SU-DHL-6 (cell line): ENCODE measurements around the gene KIF3B.

Source experiments
- H2AFZ ChIP-seq: fragments of 200-600 bp; sonication (generic); 2 replicates; pipeline ENCODE4 v1.6.1; 2014; ENCODE audit warnings: low read depth, mild to moderate bottlenecking, moderate library complexity, mixed read lengths, antibody characterized with exemption, low read length; ENCODE audit not compliant: severe bottlenecking
- H3F3A ChIP-seq: fragments of 200-600 bp; shearing (Covaris generic); 2 replicates; pipeline ENCODE4 v1.6.0; 2016; ENCODE audit warnings: antibody characterized with exemption, mild to moderate bottlenecking; ENCODE audit not compliant: insufficient read depth
- H3K27ac ChIP-seq: fragments of 200-600 bp; sonication (generic); 2 replicates; pipeline ENCODE4 v1.5.1; 2016; ENCODE audit warnings: low read depth, mild to moderate bottlenecking, low read length, moderate library complexity, mixed read lengths
- H3K27me3 ChIP-seq: fragments of 200-600 bp; sonication (generic), shearing (Covaris generic); 2 replicates; pipeline ENCODE4 v1.6.0; 2014; ENCODE audit warnings: mild to moderate bottlenecking, low read length
- H3K36me3 ChIP-seq: fragments of 200-600 bp; sonication (generic); 2 replicates; pipeline ENCODE4 v1.6.1; 2014; ENCODE audit warnings: mild to moderate bottlenecking, low read length, mixed read lengths
- H3K4me2 ChIP-seq: fragments of 300-600, 200-600 bp; shearing (Covaris generic), sonication (generic); 2 replicates; pipeline ENCODE4 v1.6.0; 2014; ENCODE audit warnings: low read length, low read depth, mild to moderate bottlenecking; ENCODE audit not compliant: poor library complexity, severe bottlenecking
- H3K4me3 ChIP-seq: fragments of 200-600 bp; sonication (generic); 2 replicates; pipeline ENCODE4 v1.5.1; 2014; ENCODE audit warnings: antibody characterized with exemption, low read length, mild to moderate bottlenecking, mixed read lengths; ENCODE audit not compliant: insufficient read depth, poor library complexity, severe bottlenecking
- H3K79me2 ChIP-seq: fragments of 200-600 bp; sonication (generic); 2 replicates; pipeline ENCODE4 v1.6.1; 2014; ENCODE audit warnings: mild to moderate bottlenecking, low read length, moderate library complexity; ENCODE audit not compliant: insufficient read depth
- H3K9ac ChIP-seq: fragments of 200-600 bp; sonication (generic); 2 replicates; pipeline ENCODE4 v1.7.0; 2014; ENCODE audit warnings: mild to moderate bottlenecking, low read length
- H3K9me2 ChIP-seq: fragments of 200-600 bp; sonication (generic); replicated peaks from 2 replicates; pipeline ENCODE4 v1.6.1; 2014; ENCODE audit warnings: low read length; ENCODE audit not compliant: insufficient read depth
- H3K9me3 ChIP-seq: fragments of 200-600 bp; sonication (generic); 2 replicates; pipeline ENCODE4 v1.6.1; 2014; ENCODE audit warnings: low read length, mixed read lengths; ENCODE audit not compliant: insufficient read depth
- H4K20me1 ChIP-seq: fragments of 200-600 bp; sonication (generic); 2 replicates; pipeline ENCODE4 v1.6.1; 2014; ENCODE audit warnings: low read depth, mild to moderate bottlenecking, antibody characterized with exemption, low read length, moderate library complexity, mixed read lengths
- CTCF ChIP-seq: fragments of 200-600 bp; sonication (generic); IDR thresholded peaks from one replicate; pipeline ENCODE4 v1.5.1; 2017; ENCODE audit warnings: antibody characterized with exemption, mild to moderate bottlenecking, low read length, moderate library complexity; ENCODE audit not compliant: insufficient read depth, poor library complexity, severe bottlenecking
- EZH2phosphoT487 ChIP-seq: fragments of 200-600 bp; sonication (generic), shearing (Covaris generic); conservative IDR thresholded peaks from 2 replicates; pipeline ENCODE4 v1.6.1; 2018; ENCODE audit warnings: mild to moderate bottlenecking, antibody characterized with exemption, low read length, moderate library complexity, mixed read lengths

KIF3B gene

GRCh38 chr20:32296819-32297420 lies 19.5 kb downstream of the KIF3B start:
- H3K9me2 ChIP-seq: no peaks in the 10 kb centered on the region
- H3K4me2 ChIP-seq: no peak overlapping the region
- H4K20me1 ChIP-seq: 0 out of 2 replicates have a peak, but pooled peaks cover 3% of the 10 kb centered on the region
- H3F3A ChIP-seq: 0 out of 2 replicates have a peak, but pooled peaks cover 11% of the 10 kb centered on the region
- no peaks in the 10 kb centered on the region for H3K27me3 ChIP-seq
- no peaks in the 10 kb centered on the region for H3K36me3 ChIP-seq
- H3K27ac ChIP-seq: no peak overlapping the region
- no peak overlapping the region for H3K9ac ChIP-seq
- H2AFZ ChIP-seq: no peak overlapping the region
- no peaks in the 10 kb centered on the region for H3K9me3 ChIP-seq
- H3K79me2 ChIP-seq: peaks cover 90% of the 10 kb centered on the region
- no peak for TF ChIP-seq EZH2phosphoT487
- H3K4me3 ChIP-seq: no peak overlapping the region

- Histone ChIP-seq H3K27me3 (no peaks in the 10 kb centered on the region), H2AFZ (no peak overlapping the region), H3K4me3 (no peak overlapping the region), H3K9ac (no peak overlapping the region), H3F3A (0 out of 2 replicates have a peak, but pooled peaks cover 11% of the 10 kb centered on the region), H3K4me2 (no peak overlapping the region), H3K79me2 (peaks cover 92% of the 10 kb centered on the region), H3K9me3 (no peaks in the 10 kb centered on the region), H3K9me2 (no peaks in the 10 kb centered on the region), H3K36me3 (no peaks in the 10 kb centered on the region), H3K27ac (no peak overlapping the region), H4K20me1 (0 out of 2 replicates have a peak, but pooled peaks cover 3% of the 10 kb centered on the region)
- TF ChIP-seq EZH2phosphoT487 (no peak), CTCF (no peak)
Observed at GRCh38 chr20:32297439-32297838, 20.0 kb downstream of the KIF3B start.

- H3K27ac ChIP-seq: no peak overlapping the region
- H3F3A ChIP-seq: no peaks in the 10 kb centered on the region
- no peaks in the 10 kb centered on the region for H3K36me3 ChIP-seq
- no peak overlapping the region for H3K4me2 ChIP-seq
- H3K9ac ChIP-seq: no peak overlapping the region
- H2AFZ ChIP-seq: no peak overlapping the region
- no peak overlapping the region for H3K4me3 ChIP-seq
- H3K9me2 ChIP-seq: no peaks in the 10 kb centered on the region
- TF ChIP-seq CTCF (no peak), EZH2phosphoT487 (no peak)
- H3K9me3 ChIP-seq: no peaks in the 10 kb centered on the region
- 0 out of 2 replicates have a peak, but pooled peaks cover 3% of the 10 kb centered on the region for H4K20me1 ChIP-seq
- peaks cover 87% of the 10 kb centered on the region for H3K79me2 ChIP-seq
- no peaks in the 10 kb centered on the region for H3K27me3 ChIP-seq
Observed at GRCh38 chr20:32300647-32301046, 23.2 kb downstream of the KIF3B start.

GRCh38 chr20:32301719-32302506 lies 24.5 kb downstream of the KIF3B start:
- Histone ChIP-seq H3K36me3 (no peaks in the 10 kb centered on the region), H3K4me3 (no peak overlapping the region), H3K4me2 (no peak overlapping the region), H4K20me1 (0 out of 2 replicates have a peak, but pooled peaks cover 3% of the 10 kb centered on the region), H3K9me2 (no peaks in the 10 kb centered on the region), H3K27ac (no peak overlapping the region), H3K9me3 (no peaks in the 10 kb centered on the region), H3K9ac (no peak overlapping the region), H3F3A (no peaks in the 10 kb centered on the region), H2AFZ (no peak overlapping the region), H3K27me3 (no peaks in the 10 kb centered on the region), H3K79me2 (peaks cover 81% of the 10 kb centered on the region)
- TF ChIP-seq EZH2phosphoT487 (no peak), CTCF (no peak)
